HS-5 (cell line): Measurements from ENCODE around the gene GATD1.

Experiments used
- DNase-seq: peaks from one replicate; pipeline ENCODE4 v3.0.0-alpha.2; 2012; ENCODE audit warnings: low read depth

GATD1 gene

DNA sequence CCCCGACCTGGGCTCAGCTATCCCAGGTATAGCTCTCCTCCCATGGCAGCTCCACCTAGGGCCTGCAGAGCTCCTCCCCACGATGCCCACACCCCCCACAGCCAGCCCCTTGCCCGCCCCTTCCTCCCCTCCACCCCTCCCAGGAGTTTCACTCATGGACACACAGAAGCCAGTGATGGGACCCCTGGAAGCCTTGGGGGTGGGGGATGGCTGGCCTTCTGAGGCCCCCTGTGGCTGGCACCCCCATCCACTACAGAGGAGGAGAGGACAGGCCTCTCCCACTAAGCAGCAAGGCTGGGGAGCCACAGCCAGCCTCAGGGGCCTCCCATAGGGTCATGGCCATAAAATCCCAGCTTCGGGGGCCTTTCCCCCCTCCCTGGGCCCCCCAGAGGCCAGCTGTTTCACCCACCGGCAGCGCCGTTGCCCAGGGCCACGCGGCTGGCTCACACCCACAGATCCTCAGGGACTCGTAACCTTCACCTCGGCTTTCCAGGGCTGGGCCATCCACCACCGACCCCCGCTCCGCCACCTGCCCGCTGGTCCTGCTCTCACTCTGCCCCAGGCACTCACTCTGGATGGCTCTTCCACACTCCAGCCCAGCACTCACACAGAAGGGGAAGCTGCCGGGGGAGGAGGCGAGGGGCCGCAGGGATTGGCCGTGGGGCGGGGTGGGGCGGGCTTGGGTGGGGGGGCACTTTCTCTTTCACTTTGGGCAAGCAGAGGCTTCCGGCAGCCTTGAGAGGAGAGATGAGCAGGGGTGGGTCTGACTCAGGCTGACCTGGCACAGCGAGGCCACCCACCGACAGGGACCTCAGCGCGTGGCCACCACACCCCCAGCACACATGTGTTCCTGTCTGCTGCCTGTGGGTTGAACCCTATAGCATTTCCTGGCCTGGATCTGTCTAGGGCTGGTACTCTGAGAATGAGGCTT lies 18.6 kb upstream of the GATD1 start:
- DNase-seq = no peak

DNA sequence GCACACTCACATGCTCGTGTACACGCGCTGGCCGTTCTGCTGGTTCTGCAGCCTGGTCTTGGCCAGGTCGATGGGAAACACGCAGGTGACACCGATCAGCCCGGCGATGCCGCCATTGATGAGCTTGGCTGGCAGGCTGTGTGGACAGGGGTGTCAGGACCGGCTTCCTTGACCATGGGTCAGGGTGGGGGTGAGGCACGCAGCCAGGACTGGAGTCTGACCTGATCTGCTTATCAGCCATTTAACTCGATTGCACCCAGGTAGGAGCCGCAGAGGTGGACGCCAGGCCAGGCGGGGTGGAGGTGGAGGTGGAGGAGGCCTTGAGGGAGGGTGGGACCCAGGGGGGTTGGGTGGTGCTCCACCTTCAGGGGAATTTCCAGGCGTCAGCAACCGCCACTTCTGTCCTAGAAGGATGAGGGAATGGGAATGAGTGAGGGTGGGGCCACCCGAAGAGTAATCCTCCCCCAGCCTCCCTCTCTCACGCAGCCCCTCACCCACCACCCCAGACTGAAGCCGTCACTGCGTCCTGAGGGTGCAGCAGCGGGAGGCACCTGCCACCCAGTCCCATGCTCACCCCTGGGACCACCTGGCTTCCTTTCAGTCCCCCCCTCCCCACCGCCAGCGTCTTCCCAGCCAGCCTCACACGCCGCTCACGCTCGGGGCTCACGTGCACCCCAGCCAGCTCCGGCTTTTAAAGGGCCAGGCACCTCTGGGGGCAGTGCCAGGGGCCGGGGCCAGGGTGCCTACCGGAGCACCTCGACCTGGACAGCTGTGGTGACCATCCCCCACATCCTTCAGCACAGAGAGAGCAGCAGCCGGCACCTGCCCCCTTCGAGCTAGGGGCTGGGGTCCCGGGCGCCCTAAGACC lies 17.7 kb upstream of the GATD1 start:
- no peak for DNase-seq

DNA sequence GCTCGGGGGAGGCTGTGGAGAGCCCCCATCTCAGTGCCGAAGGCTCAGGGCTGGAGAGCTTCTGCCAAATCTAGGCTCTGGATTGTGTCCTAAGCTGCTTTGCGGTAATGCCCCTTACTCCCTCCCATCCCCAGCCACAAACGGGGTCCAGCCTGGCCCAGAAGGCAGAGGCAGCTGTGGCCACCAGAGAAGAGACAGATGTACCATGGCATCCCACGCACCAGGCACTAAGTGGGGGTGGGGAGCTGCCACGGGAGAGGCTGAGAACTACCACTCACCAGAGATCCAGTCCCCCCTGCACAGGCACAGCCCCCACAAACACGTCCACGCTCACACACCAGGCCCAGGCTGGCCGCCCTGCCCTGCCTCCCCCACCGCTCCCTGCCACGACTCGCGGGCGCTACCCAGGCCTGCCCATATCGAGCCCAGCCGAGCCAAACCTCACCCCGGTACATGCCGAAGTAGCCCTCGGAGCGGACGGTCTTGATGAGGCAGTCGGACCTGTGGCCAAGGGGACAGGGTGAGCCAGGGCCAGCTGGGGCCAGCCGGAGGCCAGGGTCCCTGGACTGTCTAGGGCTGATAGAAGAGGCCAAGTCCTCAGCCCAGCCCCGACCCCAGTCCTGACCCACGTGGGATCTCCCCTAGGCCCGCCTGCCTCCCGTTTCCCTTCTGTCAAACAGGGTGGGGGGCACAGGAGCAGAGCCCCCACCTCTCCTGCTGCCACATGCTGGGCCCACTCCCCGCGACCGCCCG lies 16.9 kb upstream of the GATD1 start:
- no peak for DNase-seq

DNA sequence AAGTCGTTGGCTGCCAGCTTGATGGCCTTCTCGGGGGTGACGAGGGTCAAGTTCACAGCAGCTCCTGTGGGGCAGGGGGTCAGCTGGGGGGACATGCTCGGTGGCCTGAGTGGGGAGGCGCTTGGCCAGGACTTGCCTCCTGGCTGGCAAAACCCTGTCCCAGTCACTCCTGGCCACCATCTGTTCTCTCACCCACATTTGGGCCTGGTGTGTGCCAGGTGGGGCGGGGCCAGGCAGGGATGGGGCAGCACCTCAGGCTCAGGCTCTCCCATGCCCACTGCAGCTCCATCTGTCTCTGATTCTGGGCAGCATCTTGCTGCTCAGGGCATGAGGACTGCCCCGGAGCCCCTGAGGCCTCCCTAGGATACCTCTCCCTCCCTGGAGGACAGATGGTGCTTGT lies 16.3 kb upstream of the GATD1 start:
- DNase-seq = no peak

DNA sequence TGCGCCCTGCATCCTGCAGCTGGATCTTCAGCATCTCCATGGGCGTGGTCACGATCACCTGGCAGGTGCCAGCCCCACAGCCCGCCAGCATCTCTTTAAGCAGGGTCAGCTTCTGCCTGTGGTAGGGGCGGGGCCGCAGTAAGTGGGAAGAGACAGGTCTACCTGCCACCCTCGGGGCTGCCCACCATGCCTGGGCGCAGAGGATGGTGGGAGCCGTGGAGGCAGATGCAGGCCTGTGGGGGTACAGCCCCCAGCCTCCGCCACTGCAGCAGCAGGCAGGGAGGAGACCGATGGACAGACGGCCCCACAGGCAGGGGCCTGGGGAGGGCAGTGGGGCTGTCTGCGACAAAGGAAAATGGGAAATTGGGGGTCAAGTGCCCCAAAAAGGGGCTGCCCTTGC lies 15.6 kb upstream of the GATD1 start:
- DNase-seq = no peak

DNA sequence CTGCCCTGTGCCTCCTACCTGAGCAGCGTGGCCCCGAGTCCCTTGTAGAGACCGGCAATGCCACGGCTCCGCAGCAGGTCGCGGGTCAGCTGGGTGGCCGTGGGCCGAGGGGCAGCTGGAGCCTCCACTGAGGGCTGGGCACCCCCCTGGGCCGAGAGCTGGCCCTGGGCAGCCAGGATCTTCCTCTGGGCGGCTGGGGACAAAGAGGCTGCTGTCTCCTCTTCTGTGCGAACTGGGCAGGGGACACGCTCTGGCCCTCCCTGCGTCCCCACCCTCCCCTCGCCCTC lies 15.2 kb upstream of the GATD1 start:
- DNase-seq = no peak

DNA sequence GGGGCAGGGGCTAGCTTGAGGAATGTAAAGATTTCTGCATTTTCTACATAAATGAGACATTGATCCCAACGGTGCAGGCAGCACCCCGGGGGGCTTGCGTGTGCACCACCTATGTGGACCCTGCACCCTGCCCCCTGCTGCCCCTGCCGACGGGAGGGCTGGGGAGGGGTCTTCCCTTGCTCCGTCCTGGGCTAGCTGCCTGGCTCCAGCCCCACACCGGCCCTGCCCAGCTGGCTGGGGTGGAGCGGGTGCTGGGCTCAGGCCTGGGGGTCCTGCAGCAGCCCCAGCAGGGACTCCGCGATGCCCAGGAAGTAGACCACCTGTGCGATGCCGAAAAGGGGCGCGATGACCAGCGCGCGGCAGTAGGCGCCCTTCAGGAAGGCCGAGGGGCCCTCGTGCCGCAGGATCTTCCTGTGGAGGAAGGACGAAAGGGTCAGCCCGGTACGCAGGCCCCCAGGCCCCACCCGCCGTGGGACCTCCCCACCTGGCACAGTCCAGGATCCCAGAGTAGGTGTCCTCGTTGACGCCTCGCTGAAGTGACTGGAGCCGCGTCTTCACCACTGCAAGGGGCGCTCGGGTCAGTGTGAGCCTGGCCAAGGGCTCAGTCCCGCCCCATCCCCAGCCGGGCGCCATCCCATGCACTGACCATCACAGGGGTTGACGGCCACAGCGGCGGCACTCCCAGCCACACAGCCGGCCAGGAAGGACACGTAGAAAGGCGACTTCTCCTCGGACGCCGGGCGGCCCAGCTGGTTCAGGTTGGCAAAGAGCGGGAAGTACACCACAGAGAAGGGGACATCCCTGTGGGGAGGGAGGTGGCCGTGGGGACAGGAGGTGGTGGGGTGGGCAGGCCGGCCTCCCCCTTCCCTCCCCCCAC lies 14.6 kb upstream of the GATD1 start:
- no peak for DNase-seq

DNA sequence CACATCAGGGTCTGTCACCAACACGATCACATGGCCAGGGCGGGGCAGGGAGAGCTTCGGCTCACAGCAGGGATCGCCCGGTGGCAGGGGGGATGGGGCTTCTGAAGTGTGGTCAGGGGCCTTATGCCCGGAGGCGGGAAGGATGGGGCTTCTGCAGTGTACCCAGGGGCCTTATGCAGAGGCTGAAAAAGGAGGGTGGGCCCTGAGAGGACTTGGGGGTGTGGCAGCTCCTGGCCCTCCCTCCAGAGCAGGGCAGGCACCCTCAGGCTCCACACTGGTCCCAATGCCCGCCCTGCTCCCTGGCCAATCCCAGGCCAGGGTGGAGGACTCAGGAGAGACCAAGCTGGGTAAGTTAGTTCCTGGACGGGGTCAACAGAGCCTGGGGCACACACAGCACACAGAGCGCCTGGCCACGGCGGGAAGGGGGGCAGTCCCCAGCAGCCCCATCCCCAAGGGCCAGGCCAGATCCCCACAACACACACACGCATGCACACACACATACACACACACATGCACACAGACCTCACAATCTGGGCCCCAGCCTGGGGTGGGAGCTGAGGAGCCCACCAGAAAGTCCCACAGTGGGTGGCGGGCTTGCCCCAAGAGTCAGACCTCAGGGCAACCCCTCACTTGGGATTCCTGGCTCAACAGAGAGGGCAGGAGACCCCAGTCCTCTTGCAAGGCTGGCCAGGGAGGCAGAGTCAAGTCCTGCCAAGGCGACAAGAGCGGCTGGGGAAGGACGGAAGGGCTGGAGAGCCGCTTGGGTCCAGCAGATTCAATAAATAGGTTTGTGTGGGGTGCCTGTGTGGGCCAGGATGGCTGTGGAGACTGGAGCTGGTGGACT lies 13.7 kb upstream of the GATD1 start:
- no peak for DNase-seq

DNA sequence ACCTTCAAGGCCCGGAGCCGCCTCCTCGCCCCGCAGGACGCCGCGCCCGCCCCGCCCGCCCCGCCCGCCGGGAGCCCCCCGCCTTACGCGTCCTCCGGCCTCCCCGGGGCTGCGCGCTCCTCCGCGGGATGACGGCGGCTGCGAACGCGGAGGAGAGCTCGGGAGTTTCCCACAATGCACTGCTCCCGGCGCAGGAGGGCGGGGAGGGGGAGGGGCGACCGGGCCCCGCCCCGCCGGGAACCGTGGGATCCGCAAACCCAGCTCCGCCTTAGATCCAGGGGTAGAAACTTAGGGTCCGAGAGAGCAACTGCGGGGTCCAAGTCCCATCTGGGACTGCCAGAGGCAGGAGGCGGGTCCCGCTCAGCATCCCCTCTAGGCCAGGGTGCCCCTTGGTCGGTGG lies 12.7 kb upstream of the GATD1 start, which contains the start of gene CEND1:
CEND1 (minus strand) TSS at position 148 of the 400 bp plus-strand sequence. CDS start 1,514 bp downstream, outside the sequence.
- no peak for DNase-seq

DNA sequence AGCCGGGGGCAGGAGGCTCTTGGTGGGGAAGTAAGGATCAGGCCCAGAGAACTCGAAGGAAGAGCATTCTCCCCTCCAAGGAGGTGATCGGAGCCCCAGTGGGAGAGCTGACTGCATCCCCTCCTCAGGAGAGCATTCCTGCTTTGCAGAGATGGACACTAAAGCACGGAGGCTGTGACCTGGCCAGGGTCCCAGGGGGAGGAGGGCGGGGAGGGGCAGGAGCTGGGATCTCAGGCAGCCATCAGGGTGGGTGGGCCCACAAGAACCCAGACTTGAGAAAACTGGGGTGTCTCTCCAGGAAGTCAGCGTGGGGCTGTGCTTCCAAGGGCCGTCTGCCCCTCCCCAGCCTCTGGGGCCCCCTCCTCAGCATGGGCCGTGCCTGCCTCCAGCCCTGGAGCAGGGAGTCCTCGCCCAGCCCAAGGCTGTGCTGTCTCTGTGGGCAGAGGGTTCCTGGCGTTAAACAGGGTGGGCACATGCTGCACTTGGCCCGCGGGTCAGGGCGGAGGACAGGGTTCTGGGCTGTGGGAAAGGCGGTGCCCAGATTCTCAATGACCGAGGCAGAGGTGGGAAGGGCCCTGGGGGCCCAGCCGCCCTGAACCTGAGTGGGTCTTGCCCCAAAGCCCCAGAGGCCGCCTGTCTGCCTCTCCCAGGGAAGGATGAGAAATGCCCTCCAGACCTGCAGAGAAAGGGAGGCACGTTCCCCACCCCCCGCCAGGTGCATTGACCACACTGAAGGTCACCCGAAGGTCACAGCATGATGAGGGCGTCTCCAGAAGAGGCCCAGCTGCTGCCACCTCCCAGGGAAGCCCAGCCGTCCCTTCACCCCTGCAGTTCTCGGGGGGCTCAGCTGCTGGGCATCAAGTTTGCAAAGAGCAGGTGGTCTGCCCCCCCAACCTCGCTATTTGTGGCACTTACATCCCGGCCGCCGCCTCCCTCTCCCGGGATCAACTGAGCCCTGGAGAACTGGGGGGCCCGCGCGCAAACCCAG lies 12.0 kb upstream of the GATD1 start:
- no peak for DNase-seq

DNA sequence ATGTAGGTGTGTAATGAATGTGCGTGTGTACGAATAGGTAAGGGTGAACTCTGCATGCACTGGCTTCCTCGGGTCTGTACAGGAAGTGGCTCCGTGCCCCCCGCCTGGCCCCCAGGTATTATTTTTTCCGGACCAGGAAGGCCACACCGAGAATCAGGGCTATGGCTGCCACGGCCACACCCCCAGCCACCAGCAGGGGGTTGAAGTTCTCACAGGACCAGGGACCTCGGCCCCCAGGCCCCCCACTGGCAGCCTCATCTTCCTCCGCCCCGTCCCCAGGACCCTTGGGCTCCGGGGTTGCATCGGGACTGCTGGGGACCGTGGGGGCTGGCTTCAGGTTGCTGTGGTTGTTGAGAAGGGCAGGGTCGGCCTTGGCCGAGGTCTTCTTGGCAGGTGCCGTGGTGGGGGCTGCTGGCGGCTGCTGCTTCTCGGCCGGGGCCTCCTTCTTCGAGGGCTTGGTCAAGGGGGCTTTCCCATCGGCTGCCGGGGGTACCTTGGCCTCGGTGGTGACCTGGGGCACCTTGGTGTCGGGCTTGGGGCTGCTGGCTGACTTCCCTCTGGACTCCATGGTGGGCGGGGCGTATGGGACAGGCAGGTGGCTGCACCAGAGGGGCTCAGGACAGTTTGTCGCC lies 10.8 kb upstream of the GATD1 start:
- DNase-seq = no peak

DNA sequence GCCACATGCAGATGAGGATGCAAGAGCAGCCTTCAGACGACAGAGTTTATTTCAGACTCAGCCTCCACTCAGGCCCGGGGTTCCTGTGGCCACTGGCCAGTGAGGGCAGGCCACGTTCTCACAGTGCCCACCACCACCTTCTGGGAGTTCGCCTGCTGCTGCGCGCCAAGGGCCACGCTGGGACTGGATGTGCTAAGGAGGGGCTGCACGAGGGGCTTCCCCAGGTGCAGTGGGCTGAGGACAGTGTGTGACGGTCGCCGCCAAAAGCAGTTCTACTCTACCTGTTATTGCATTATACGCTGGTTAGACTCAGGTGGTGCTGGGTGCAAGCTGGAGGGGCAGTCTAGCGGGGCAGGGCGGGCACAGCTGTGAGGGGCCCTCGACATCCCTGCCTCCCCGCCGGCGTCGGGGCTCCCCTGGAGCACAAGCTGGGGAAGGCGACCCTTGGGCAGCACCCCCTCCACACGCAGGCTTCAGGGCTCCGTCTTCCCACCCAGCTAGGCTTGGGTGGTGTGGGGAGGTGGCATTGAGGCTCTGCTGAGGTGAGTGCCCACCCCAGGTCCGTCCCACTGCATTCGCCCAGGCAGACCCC lies 9.9 kb upstream of the GATD1 start:
- no peak for DNase-seq

DNA sequence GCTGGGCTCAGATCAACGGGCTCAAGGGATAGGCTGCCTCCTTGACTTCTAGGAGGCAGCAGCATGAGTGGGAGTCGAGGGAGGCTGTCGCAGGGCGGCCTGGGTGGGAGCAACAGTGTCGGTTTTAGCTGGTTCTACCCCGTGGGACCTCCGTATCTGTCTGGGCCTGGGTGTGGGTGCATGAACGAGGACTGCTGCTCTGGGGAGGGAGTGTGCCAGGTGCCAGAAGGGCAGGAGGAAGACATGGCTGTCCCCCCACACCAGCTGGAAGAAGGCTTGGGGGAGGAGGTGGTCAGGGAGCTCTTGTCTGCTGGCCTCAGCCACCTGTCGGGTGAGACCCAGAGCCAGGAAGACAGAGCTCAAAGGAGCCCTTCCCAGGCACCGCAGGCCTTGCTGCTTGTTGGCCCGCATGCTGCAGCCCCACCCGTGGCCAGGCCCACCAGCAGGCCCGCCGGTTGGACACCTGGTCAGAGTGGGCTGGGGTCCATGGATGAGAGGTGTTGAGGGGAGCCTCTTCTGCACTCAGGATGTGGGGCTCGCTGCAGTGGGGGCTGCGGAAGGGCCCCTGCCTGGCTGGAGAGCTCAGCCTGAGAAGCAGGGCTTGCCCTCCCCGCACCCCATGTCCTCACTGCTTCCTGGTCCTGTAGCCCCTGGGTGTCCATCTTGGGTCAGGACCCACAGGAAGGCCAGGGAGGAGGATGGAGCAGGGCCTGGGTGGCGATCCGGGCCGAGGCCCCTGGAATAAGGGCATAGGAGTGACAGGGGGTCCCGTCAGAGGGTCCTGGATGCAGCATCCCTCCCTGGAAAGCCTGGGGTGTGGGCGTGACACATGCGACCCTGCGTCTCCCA lies 9.2 kb upstream of the GATD1 start:
- no peak for DNase-seq

DNA sequence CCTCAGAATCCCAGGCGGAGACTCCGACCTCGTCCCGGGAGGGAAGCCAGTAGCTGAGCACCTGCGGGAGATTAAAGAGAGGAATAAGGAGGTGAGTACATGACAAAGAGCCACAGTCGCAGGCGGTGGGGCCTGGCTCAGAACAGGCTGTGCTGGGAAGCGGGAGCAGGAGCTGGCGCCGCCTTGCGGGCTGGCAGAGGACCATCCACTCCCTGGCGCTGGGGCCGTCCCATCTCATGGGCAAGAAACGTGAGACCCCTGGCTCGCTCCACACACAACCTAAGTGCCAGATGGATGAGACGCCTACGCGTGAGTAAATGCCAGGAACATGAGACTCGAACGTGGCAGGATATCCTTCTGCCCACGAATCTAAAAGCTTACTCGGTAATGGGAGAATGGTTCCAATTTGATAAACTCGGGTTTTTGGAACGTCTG lies 6.3 kb upstream of the GATD1 start:
- no peak for DNase-seq

DNA sequence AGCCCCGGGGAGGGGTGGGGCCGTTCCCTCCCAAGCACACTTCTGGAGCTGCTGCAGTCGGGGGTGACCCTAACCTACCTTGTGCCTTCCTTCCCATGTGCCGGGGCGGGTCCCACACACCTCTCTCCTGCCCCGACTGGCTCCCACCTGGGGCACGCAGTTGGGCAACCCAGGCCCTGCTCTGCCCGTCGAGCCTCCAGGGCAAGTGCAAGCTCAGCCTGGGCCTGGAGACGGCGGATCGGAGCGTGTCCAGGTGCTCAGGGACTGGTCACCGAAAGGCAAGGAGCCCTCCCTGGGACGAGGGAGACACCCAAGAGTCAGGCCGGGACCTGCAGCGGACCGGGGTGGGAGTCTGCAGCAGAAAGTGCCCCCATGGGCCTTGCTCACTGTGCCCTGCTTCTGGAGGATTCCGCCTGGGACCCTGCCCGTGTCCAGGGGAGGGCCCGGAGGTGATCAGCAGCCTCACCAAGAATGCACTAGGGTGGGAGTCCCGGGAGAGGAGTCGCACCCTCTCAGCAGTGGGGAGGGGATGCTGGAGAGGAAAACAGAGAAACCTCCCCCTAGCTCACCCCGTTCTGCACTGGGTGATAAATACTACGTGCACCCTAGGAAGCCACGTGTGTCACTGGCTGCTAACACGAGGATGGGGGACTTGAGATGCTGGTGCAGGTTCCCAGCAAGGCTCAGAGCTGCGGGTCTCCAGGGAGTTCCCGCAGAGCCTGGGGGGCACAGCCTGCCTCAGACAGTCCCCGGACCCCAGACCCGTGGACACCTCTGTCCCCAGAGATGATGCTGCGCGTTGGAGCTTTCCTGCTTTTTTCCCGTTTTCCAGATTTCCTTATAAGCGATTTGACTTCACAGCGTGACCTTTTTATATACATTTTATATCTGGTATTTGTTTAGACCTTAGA lies 5.2 kb upstream of the GATD1 start:
- DNase-seq = no peak

DNA sequence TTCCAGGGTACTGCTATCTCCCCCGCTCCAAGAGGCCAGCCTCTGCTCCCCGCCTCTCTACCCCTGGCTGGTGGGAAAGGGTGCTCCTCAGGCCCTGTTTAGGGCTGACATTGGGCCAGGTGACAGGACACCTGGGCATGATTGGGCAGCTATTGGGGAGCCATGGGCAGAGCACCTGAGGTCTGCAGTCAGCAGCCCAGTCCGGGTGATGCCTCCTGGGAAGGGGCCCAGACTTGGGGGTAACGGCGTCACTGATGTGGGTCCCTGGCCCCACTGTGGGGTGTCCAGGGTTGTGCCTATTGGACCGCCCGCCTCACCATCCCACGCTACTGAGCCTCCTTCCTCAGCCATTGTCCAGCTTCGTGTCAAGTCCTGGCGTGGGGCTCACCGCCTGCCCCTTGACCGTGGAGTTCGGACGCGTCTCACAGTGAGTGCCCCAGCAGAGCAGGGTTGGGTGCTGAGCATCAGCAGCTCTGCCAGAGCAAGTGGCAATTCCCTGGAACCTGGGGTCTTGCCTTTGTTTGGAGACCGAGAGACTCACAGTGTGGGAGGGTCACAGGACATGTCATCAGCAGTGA lies 2.8 kb upstream of the GATD1 start:
- no peak for DNase-seq
